Progenitor cell of endocrine pancreas (in vitro differentiated cells): Measurements from ENCODE around the gene NBAS. TPM values are rescaled to one million over a fixed set of nuclear protein-coding genes. Genes with fewer than 3 reads are reported as not detected.
"Not testable (repeated sequence)": the region's sequence is repeated elsewhere in the genome, so short reads cannot be mapped to it uniquely, and the experiment has no call there.

Experiments
- DNase-seq: peaks from one replicate; pipeline ENCODE4 v3.0.0; 2021; ENCODE audit warnings: low spot score; ENCODE audit not compliant: unreplicated experiment
- H3K27ac Mint-ChIP-seq: 2 replicates; pipeline ENCODE4 v1.8.0; 2021; ENCODE audit warnings: mild to moderate bottlenecking, moderate library complexity, mixed read lengths
- H3K27me3 Mint-ChIP-seq: 2 replicates; pipeline ENCODE4 v1.8.0; 2021; ENCODE audit warnings: mixed read lengths
- H3K36me3 Mint-ChIP-seq: 2 replicates; pipeline ENCODE4 v1.8.0; 2022; ENCODE audit warnings: mixed read lengths; ENCODE audit not compliant: insufficient read depth
- H3K4me1 Mint-ChIP-seq: 2 replicates; pipeline ENCODE4 v1.8.0; 2021; ENCODE audit warnings: low read depth, mixed read lengths
- H3K4me3 Mint-ChIP-seq: 2 replicates; pipeline ENCODE4 v1.8.0; 2021; ENCODE audit warnings: low read depth, mild to moderate bottlenecking, moderate library complexity, mixed read lengths
- H3K9me3 Mint-ChIP-seq: 2 replicates; pipeline ENCODE4 v1.8.0; 2021; ENCODE audit warnings: low read depth, mixed read lengths
- total RNA-seq: library from RNA; stranded (reverse); gene quantifications from 2 replicates; pipeline ENCODE4 v1.2.1, GENCODE V29; 2021
- TF ChIP-seq, protein P1 (sequence below): fragments of 200-600 bp; sonication (generic); IDR thresholded peaks from one replicate; pipeline ENCODE4 v1.5.0; 2021; ENCODE audit warnings: antibody characterized with exemption, mild to moderate bottlenecking; ENCODE audit not compliant: unreplicated experiment

Gene NBAS
- total RNA-seq, 1 donor from 2014 or later, result 63.0 TPM

GRCh38 chr2:15253835-15254286, 307.3 kb downstream of the NBAS start:
- Mint-ChIP-seq H3K4me1 (no peaks in the 10 kb centered on the region), H3K36me3 (peaks cover 34% of the 10 kb centered on the region), H3K4me3 (no peak overlapping the region), H3K27ac (no peak overlapping the region), H3K27me3 (no peaks in the 10 kb centered on the region), H3K9me3 (peaks cover 34% of the 10 kb centered on the region)
- TF ChIP-seq, protein P1, sequence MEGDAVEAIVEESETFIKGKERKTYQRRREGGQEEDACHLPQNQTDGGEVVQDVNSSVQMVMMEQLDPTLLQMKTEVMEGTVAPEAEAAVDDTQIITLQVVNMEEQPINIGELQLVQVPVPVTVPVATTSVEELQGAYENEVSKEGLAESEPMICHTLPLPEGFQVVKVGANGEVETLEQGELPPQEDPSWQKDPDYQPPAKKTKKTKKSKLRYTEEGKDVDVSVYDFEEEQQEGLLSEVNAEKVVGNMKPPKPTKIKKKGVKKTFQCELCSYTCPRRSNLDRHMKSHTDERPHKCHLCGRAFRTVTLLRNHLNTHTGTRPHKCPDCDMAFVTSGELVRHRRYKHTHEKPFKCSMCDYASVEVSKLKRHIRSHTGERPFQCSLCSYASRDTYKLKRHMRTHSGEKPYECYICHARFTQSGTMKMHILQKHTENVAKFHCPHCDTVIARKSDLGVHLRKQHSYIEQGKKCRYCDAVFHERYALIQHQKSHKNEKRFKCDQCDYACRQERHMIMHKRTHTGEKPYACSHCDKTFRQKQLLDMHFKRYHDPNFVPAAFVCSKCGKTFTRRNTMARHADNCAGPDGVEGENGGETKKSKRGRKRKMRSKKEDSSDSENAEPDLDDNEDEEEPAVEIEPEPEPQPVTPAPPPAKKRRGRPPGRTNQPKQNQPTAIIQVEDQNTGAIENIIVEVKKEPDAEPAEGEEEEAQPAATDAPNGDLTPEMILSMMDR, result no peak
- no peak for DNase-seq

DNA sequence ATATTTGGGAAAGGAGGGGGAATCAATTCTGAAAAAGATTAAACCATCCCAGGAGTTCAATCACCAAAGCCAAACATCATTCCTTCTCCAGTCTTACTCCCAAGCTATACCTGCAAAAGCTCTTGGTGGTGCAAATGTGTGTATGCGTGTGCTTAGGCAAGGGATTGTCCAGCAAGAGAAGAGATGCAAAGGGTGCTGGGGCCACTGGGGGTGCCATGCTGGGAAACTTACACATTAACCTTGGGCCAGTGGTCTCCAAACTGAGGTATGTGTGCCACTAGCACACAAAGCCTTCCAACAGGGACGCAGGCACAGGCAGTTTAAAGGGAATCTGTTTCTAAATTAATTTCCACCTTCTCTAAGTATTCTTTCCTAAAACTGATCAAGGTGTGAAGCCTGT, 307.9 kb downstream of the NBAS start:
- no peak for DNase-seq
- Mint-ChIP-seq H3K27me3 (no peaks in the 10 kb centered on the region), H3K4me1 (no peaks in the 10 kb centered on the region), H3K36me3 (peaks cover 33% of the 10 kb centered on the region), H3K9me3 (peaks cover 34% of the 10 kb centered on the region), H3K4me3 (no peak overlapping the region), H3K27ac (no peak overlapping the region)
- TF ChIP-seq, protein P1, result no peak

DNA sequence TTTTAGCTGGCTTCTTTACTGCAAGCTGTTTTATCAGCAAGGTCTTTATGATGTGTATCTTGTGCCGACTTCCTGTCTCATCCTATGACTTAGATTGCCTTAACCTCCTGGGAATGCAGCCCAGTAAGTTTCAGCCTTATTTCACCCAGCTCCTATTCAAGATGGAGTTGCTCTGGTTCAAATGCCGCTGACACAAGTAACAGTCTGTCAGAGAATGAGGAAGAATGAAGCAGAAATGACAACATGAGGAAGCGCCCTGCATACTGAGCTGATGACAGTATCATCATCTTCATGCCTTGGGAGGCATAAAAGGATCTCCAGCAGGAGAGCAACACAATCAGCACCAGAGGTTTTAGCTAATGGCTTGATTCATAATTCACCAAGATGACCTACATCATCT, 309.4 kb downstream of the NBAS start:
- Mint-ChIP-seq H3K4me1 (no peaks in the 10 kb centered on the region), H3K27me3 (no peaks in the 10 kb centered on the region), H3K4me3 (no peak overlapping the region), H3K36me3 (peaks cover 30% of the 10 kb centered on the region), H3K27ac (no peak overlapping the region), H3K9me3 (peaks cover 31% of the 10 kb centered on the region)
- TF ChIP-seq, protein P1, result no peak
- DNase-seq, result no peak

DNA sequence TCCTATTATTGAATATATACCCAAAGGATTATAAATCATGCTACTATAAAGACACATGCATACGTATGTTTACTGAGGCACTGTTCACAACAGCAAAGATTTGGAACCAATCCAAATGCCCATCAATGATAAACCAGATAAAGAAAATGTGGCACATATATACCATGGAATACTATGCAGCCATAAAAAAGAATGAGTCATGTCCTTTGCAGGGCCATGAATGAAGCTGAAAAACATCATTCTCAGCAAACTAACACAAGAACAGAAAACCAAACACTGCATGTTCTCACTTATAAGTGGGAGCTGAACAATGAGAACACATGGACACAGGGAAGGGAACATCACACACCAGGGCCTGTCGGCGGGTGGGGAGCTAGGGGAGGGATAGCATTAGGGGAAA, 310.2 kb downstream of the NBAS start:
- H3K9me3 Mint-ChIP-seq, result peaks cover 31% of the 10 kb centered on the region
- not testable (repeated sequence) for H3K27me3 Mint-ChIP-seq, DNase-seq, H3K4me1 Mint-ChIP-seq, H3K27ac Mint-ChIP-seq, H3K4me3 Mint-ChIP-seq
- H3K36me3 Mint-ChIP-seq, result peaks cover 29% of the 10 kb centered on the region

- TF ChIP-seq, protein P1, result no peak
- H3K4me3 Mint-ChIP-seq, result no peak overlapping the region
Measured at GRCh38 chr2:15246870-15247269, 314.3 kb downstream of the NBAS start.

GRCh38 chr2:15243762-15244161, 317.4 kb downstream of the NBAS start:
- TF ChIP-seq, protein P1, result no peak
- Mint-ChIP-seq H3K4me3 (no peak overlapping the region), H3K27ac (no peak overlapping the region), H3K36me3 (peaks cover 7% of the 10 kb centered on the region), H3K4me1 (peaks cover 2% of the 10 kb centered on the region), H3K9me3 (peaks cover 5% of the 10 kb centered on the region), H3K27me3 (no peaks in the 10 kb centered on the region)
- DNase-seq, result no peak

More at GRCh38 chr2:15246870-15247269, 314.3 kb downstream of the NBAS start:
- Mint-ChIP-seq H3K27ac (no peak overlapping the region), H3K4me1 (peaks cover 2% of the 10 kb centered on the region), H3K9me3 (peaks cover 23% of the 10 kb centered on the region), H3K36me3 (peaks cover 26% of the 10 kb centered on the region), H3K27me3 (no peaks in the 10 kb centered on the region)
- DNase-seq, result no peak
